ENCODE data around the gene ERO1A.
A peak's percentile ranks its signal among the peaks of the same experiment; 100 is the strongest.

The ERO1A gene

DNA sequence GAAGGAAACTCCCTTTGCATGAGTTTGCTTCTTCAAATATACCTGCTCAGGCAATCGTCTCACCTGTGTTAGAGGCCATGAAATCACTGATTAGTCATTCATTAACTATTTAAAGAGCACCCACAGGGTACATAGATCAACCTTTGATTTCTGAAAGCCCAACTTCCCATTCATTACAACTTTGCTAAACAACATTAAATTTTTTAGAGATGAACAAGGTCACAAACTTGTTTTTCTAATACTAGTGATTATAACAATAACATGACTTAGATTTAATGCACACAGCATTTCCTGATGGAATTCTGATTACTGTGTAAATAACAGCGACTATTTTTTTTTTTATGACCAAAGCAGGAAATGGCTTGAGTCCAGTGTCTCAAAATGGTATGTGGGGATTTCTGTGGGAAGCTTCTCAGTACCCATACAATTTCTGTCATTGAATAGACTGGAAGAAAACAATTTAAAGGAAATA lies 5.4 kb upstream of the ERO1A start:
- H3K4me1 ChIP-seq (ENCODE audit: control insufficient read depth, insufficient read depth, low read length, poor library complexity, severe bottlenecking) = no peaks in the 10 kb centered on the region
- no peak overlapping the region for H3K4me3 ChIP-seq (ENCODE audit: extremely low read depth, insufficient read depth, low read length, poor library complexity, severe bottlenecking)
- WGBS, 2 experiments (ENCODE audit: insufficient coverage in 2 of 2) = 25 to 75% methylated on average over 1 of the region's 2 CpGs
- H3K9me3 ChIP-seq (ENCODE audit: control insufficient read depth, low read length) = no peaks in the 10 kb centered on the region
- no peaks in the 10 kb centered on the region for H3K36me3 ChIP-seq (ENCODE audit: control insufficient read depth, insufficient read depth, low read length)
- no peak overlapping the region for H3K27ac ChIP-seq (ENCODE audit: low read depth, low read length, severe bottlenecking)

DNA sequence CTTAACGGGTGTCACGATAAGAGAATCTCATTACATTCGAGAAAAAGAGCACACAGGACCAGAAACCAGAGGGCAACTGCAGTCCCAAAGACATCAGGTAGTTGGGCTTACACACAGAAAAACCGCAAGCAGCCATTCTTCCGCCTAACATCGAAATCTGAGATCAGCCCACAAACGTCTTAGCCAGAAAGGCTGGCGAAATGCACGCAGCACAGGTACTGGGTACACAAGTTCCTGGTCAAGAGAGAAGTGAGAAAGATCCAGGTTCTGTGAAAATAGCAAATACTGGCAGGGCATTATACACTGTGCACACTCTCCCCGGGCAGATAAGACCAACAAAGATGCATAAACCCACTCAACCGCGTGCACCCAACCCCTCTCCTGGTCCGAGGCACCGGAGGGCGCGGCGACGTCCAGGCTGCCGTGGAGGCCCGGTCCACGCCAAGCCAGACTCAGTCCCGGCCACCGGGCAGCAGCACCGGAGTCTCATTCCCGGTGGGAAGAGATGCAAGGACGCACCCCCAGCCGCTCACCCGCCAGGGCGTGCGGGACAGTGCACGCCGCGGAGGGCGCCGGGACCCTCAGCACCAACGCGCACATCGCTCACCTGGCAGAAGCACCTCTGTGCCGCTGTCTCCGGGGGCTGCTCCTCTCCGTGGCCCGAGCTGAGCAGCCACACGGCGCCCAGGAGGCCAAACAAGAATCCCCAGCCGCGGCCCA lies 437 bp downstream of the ERO1A start:
- peak overlapping the region; percentile 94 for H3K4me3 ChIP-seq (ENCODE audit: extremely low read depth, insufficient read depth, low read length, poor library complexity, severe bottlenecking)
- WGBS, 2 experiments (ENCODE audit: insufficient coverage in 2 of 2) = 1% methylated on average over 34 to 39 of the region's 46 CpGs
- no peaks in the 10 kb centered on the region for H3K9me3 ChIP-seq (ENCODE audit: control insufficient read depth, low read length)
- peak overlapping the region; percentile 59 for H3K27ac ChIP-seq (ENCODE audit: low read depth, low read length, severe bottlenecking)
- H3K4me1 ChIP-seq (ENCODE audit: control insufficient read depth, insufficient read depth, low read length, poor library complexity, severe bottlenecking) = peaks cover 10% of the 10 kb centered on the region
- no peaks in the 10 kb centered on the region for H3K36me3 ChIP-seq (ENCODE audit: control insufficient read depth, insufficient read depth, low read length)

DNA sequence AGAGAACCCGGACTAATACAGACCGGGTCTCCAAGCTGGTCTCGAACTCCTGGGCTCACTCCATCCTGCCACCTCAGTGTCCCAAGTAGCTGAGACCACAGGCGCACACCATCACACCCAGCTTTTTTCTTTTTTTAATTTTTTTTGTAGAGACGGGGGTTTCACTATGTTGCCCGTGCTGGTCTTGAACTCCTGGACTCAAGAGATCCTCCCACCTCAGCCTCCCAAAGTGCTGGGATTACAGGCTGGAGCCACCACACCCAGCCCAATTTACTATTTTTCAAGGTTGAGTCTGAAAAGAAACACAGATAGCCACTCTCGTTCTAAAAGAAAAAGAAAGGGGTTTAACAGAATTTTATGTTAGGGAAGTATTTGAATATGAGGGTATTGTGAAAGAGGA lies 1.8 kb downstream of the ERO1A start:
- no peak overlapping the region for H3K27ac ChIP-seq (ENCODE audit: low read depth, low read length, severe bottlenecking)
- H3K9me3 ChIP-seq (ENCODE audit: control insufficient read depth, low read length) = no peaks in the 10 kb centered on the region
- H3K4me1 ChIP-seq (ENCODE audit: control insufficient read depth, insufficient read depth, low read length, poor library complexity, severe bottlenecking) = peaks cover 10% of the 10 kb centered on the region
- no peak overlapping the region for H3K4me3 ChIP-seq (ENCODE audit: extremely low read depth, insufficient read depth, low read length, poor library complexity, severe bottlenecking)
- H3K36me3 ChIP-seq (ENCODE audit: control insufficient read depth, insufficient read depth, low read length) = no peaks in the 10 kb centered on the region
- WGBS, 2 experiments (ENCODE audit: insufficient coverage in 2 of 2) = 98 to 100% methylated on average over 5 of the region's 7 CpGs

DNA sequence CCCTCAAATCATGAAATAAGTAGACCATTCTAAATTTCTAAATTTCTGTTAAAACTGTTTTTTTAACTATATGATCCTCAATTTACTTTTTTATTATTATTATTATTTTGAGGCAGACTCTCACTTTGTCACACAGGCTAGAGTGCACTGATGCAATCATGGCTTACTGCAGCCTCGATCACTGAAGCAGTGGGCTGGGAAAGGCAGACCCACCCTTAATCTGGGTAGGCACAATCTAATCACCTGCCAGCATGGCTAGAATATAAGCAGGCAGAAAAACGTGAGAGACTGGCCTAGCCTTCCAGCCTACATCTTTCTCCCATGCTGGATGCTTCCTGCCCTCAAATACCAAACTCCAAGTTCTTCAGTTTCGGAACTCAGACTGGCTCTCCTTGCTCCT lies 2.3 kb downstream of the ERO1A start:
- Histone ChIP-seq H3K27ac (ENCODE audit: low read depth, low read length, severe bottlenecking) (no peak overlapping the region), H3K4me1 (ENCODE audit: control insufficient read depth, insufficient read depth, low read length, poor library complexity, severe bottlenecking) (peaks cover 10% of the 10 kb centered on the region), H3K9me3 (ENCODE audit: control insufficient read depth, low read length) (no peaks in the 10 kb centered on the region), H3K36me3 (ENCODE audit: control insufficient read depth, insufficient read depth, low read length) (no peaks in the 10 kb centered on the region), H3K4me3 (ENCODE audit: extremely low read depth, insufficient read depth, low read length, poor library complexity, severe bottlenecking) (no peak overlapping the region)
- WGBS, 2 experiments (ENCODE audit: insufficient coverage in 2 of 2) = 86 to 100% methylated on average over 2 of the region's 3 CpGs

DNA sequence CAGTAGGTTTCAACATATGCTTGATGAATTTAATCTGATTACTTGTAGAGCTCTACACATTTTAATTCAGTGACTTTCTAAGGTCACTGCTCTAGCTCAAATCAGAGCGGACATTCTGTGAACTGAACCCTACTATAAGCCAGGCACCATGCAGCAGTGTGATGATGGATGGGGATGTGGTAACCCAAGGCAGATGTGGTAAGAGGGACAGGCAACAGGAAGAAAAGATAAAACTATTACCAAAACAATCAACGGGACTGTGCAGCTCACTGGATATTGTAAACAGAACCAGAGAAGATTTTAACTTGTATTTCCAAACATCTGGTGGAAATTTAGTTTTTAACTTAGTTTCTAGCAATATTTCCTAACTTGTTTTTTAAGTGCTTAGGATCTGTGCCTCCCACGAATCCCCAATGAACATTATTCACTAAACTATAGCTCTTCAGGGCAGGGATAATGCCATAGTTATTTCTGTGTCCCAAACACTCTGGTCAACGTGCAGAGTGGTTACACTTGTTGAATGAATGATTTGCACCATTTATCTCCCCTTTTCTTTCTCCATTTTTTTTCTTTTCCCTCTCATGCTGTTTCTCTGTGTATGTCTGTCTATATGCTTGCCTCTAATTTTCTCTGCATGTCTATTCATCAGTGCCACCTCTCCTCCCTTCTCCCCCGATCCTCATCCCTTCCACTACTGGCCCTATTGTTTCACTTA lies 3.0 kb downstream of the ERO1A start:
- Histone ChIP-seq H3K36me3 (ENCODE audit: control insufficient read depth, insufficient read depth, low read length) (no peaks in the 10 kb centered on the region), H3K4me1 (ENCODE audit: control insufficient read depth, insufficient read depth, low read length, poor library complexity, severe bottlenecking) (peaks cover 10% of the 10 kb centered on the region), H3K4me3 (ENCODE audit: extremely low read depth, insufficient read depth, low read length, poor library complexity, severe bottlenecking) (no peak overlapping the region), H3K9me3 (ENCODE audit: control insufficient read depth, low read length) (no peaks in the 10 kb centered on the region), H3K27ac (ENCODE audit: low read depth, low read length, severe bottlenecking) (no peak overlapping the region)
- 100% methylated on average over 1 of the region's 5 CpGs for WGBS, 2 experiments (ENCODE audit: insufficient coverage in 2 of 2)

DNA sequence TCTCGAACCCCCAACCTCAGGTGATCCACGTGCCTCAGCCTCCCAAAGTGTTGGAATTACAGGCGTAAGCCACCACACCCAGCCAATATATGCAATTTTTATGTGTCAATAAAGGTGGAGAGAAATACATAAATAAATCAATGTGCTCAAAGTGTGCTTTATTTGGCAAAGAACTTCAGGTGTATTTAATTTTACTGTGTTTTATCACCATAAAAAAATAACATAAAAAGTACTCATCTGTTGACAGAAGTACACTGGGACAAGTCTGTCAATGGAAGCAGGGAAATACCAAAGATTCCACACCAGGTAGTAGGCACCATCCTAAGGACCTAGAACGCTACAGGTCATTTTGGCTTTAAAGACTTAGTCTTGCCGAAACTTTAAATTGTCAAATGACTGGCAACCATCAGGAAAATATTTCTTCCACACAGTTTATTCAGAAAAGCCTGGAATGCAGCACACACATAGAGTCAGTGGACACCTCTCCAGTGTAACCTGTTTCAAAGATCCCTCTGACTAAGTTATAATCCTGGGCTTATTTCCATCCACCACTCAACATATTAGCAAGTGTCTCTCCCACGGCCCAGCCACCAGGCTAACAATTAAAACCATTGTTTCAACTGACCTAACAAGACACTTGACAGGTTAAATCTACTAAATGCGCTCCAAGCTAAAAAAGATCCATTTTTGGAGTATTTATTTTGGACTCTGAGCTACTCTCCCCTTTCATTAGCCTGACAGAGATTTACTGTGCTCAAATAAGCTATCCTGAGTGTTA lies 4.2 kb downstream of the ERO1A start:
- no peaks in the 10 kb centered on the region for H3K9me3 ChIP-seq (ENCODE audit: control insufficient read depth, low read length)
- H3K4me3 ChIP-seq (ENCODE audit: extremely low read depth, insufficient read depth, low read length, poor library complexity, severe bottlenecking) = no peak overlapping the region
- H3K27ac ChIP-seq (ENCODE audit: low read depth, low read length, severe bottlenecking) = no peak overlapping the region
- peaks cover 10% of the 10 kb centered on the region for H3K4me1 ChIP-seq (ENCODE audit: control insufficient read depth, insufficient read depth, low read length, poor library complexity, severe bottlenecking)
- 92% methylated on average over 3 to 4 of the region's 7 CpGs for WGBS, 2 experiments (ENCODE audit: insufficient coverage in 2 of 2)
- H3K36me3 ChIP-seq (ENCODE audit: control insufficient read depth, insufficient read depth, low read length) = no peaks in the 10 kb centered on the region

DNA sequence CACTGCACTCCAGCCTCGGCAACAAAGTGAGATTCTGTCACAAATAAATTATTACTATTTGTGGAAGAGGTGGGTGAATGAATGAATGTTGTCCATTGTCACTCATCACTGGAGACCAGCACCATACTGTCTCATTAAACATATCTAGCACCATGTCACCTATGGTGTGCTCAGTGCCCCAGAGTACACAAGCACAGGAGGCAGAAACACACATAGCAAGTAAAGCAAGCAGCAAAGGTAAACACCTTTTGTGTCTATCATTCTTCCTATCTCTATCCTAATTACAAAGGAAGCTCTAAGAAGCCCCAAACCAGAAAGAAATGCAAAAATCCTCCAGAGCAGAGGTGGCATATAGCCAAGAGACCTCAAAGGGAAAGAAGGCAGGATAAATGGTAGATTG lies 9.2 kb downstream of the ERO1A start:
- peaks cover 12% of the 10 kb centered on the region for H3K36me3 ChIP-seq (ENCODE audit: control insufficient read depth, insufficient read depth, low read length)
- no peak overlapping the region for H3K4me3 ChIP-seq (ENCODE audit: extremely low read depth, insufficient read depth, low read length, poor library complexity, severe bottlenecking)
- no CpG with 5 or more reads among the region's 1 CpG for WGBS, 2 experiments (ENCODE audit: insufficient coverage in 2 of 2)
- no peak overlapping the region for H3K27ac ChIP-seq (ENCODE audit: low read depth, low read length, severe bottlenecking)
- no peaks in the 10 kb centered on the region for H3K9me3 ChIP-seq (ENCODE audit: control insufficient read depth, low read length)
- peaks cover 1% of the 10 kb centered on the region for H3K4me1 ChIP-seq (ENCODE audit: control insufficient read depth, insufficient read depth, low read length, poor library complexity, severe bottlenecking)

DNA sequence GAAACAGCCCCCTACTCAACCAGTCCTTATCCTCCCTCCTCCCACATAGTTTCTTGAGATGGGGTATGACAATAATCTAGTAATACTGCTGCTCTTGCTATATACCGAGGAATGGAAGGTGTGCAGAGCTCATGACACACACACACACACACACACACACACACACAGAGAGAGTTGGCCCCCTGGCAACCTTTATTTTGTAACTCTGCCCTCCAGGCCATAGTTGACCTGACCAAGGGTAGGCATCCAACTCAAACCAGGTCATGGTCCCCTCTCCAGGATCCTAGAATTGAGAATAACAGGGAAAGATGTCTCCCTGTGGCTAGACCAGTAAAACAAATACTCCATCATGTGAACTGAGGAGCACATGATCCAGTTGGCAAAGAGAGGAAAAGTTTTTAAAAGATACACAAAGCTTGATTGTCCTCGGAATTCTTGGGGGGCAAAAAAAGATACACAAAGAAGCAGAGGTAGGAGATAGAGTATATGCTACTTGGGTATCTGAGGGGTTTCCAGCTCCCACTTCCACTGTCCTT lies 11.3 kb downstream of the ERO1A start:
- H3K36me3 ChIP-seq (ENCODE audit: control insufficient read depth, insufficient read depth, low read length) = peaks cover 16% of the 10 kb centered on the region
- H3K4me1 ChIP-seq (ENCODE audit: control insufficient read depth, insufficient read depth, low read length, poor library complexity, severe bottlenecking) = no peaks in the 10 kb centered on the region
- no peaks in the 10 kb centered on the region for H3K9me3 ChIP-seq (ENCODE audit: control insufficient read depth, low read length)
- no peak overlapping the region for H3K4me3 ChIP-seq (ENCODE audit: extremely low read depth, insufficient read depth, low read length, poor library complexity, severe bottlenecking)
- 69 to 90% methylated on average over 1 of the region's 2 CpGs for WGBS, 2 experiments (ENCODE audit: insufficient coverage in 2 of 2)
- no peak overlapping the region for H3K27ac ChIP-seq (ENCODE audit: low read depth, low read length, severe bottlenecking)

DNA sequence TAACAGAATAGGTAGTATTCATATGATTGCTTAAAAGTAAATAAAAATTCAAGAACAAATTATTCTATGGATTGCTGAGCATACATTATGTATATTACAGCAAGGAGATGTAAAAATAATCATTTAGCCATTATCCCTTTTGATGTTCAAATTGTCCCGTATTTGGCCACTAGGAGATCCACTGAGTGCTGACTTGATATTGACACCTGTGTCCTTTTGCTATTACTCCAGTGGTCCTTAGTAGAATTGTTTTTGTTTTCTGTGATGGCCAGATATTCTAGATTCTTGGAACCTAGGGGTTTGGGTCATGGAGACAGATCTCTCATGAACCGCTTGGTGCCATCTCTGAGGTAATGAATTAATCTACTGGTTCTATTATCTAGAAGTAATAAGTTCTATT lies 16.8 kb downstream of the ERO1A start:
- no peaks in the 10 kb centered on the region for H3K4me1 ChIP-seq (ENCODE audit: control insufficient read depth, insufficient read depth, low read length, poor library complexity, severe bottlenecking)
- H3K9me3 ChIP-seq (ENCODE audit: control insufficient read depth, low read length) = no peaks in the 10 kb centered on the region
- no peak overlapping the region for H3K4me3 ChIP-seq (ENCODE audit: extremely low read depth, insufficient read depth, low read length, poor library complexity, severe bottlenecking)
- no peak overlapping the region for H3K27ac ChIP-seq (ENCODE audit: low read depth, low read length, severe bottlenecking)
- 100% methylated on average over 1 of the region's 2 CpGs; no CpG with 5 or more reads in 1 of the 2 experiments for WGBS, 2 experiments (ENCODE audit: insufficient coverage in 2 of 2)
- H3K36me3 ChIP-seq (ENCODE audit: control insufficient read depth, insufficient read depth, low read length) = peaks cover 25% of the 10 kb centered on the region

DNA sequence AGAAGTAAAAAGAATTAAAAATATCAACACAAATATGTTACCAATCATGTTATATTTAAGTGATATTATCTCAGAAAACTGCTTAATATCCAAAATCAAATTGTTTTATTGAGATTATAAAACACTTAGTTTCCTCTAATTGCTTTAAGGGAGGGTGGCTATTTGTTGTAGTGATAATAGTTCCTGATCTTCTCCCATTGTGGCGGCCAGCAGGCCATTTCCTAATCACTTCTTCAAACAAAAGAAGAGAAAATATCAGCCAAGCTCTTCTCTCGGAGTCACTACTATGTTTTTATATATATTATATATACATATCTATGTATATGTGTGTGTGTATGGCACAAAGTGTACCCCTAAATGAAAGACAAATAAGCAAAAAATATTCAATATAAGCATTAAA lies 31.5 kb downstream of the ERO1A start:
- Histone ChIP-seq H3K27ac (ENCODE audit: low read depth, low read length, severe bottlenecking) (no peak overlapping the region), H3K4me3 (ENCODE audit: extremely low read depth, insufficient read depth, low read length, poor library complexity, severe bottlenecking) (no peak overlapping the region), H3K36me3 (ENCODE audit: control insufficient read depth, insufficient read depth, low read length) (peaks cover 22% of the 10 kb centered on the region), H3K4me1 (ENCODE audit: control insufficient read depth, insufficient read depth, low read length, poor library complexity, severe bottlenecking) (no peaks in the 10 kb centered on the region), H3K9me3 (ENCODE audit: control insufficient read depth, low read length) (no peaks in the 10 kb centered on the region)
- no CpG with 5 or more reads among the region's 2 CpGs for WGBS, 2 experiments (ENCODE audit: insufficient coverage in 2 of 2)

Measured in mesodermal cell (in vitro differentiated cells).